Body of pancreas (tissue), 4 donors: ENCODE results near the gene WDFY1. TPM values are rescaled to one million over a fixed set of nuclear protein-coding genes. Genes with fewer than 3 reads are reported as not detected.

Experiments used
- ATAC-seq: fragments of 150-250 bp; one replicate; pipeline ENCODE4 v1.9.1; 2016
- DNase-seq, 4 donors: peaks; one replicate each; pipeline ENCODE4 v3.0.0-alpha.2; 2019
- H3K27ac ChIP-seq, 4 donors: fragments of 200-600 bp; sonication (generic); 1 replicate in 3 of 4; 2 replicates in 1 of 4; pipeline versions ENCODE4 v1.5.1 to v1.6.1; 2016 to 2019; ENCODE audit warnings: mild to moderate bottlenecking in 1 of 4, mixed read lengths in 1 of 4, moderate library complexity in 1 of 4
- H3K27me3 ChIP-seq, 2 donors: fragments of 200-600 bp; sonication (generic); one replicate each; pipeline ENCODE4 v1.6.0; 2016; ENCODE audit warnings: mild to moderate bottlenecking in 1 of 2
- H3K36me3 ChIP-seq, 2 donors: fragments of 200-600 bp; sonication (generic); replicated peaks in 1 of 2; 2 replicates each; pipeline ENCODE4 v1.5.1; 2016; ENCODE audit warnings: low read depth in 2 of 2; ENCODE audit not compliant: insufficient read depth in 1 of 2
- H3K4me1 ChIP-seq: fragments of 200-600 bp; sonication (generic); one replicate; pipeline ENCODE4 v1.6.0; 2016
- H3K4me3 ChIP-seq, 2 donors: fragments of 200-600 bp; sonication (generic); 1 replicate in 1 of 2; 2 replicates in 1 of 2; pipeline ENCODE4 v1.5.1; 2016 to 2019
- H3K9me3 ChIP-seq, 3 donors: fragments of 200-600 bp; sonication (generic); 1 replicate in 2 of 3; 2 replicates in 1 of 3; pipeline ENCODE4 v1.5.1; 2016
- POLR2A ChIP-seq, 3 donors: fragments of 450-650 bp; IDR thresholded peaks; one replicate each; pipeline ENCODE4 v1.6.1; 2016; ENCODE audit warnings: antibody characterized with exemption in 3 of 3, mild to moderate bottlenecking in 2 of 3
- WGBS, 2 donors: methylation state at CpG; one replicate each; pipeline ENCODE4 v1.1.5; 2017; 5-methylcytosine and 5-hydroxymethylcytosine counted together
- intact Hi-C: fragments of 100-400 bp; cut with DNase I; formaldehyde crosslinking; loops from one replicate; pipeline ENCODE4 v1.15.1; 2023
- total RNA-seq, 2 donors: library from RNA; depleted of rRNA; stranded (reverse); fragments of >200 nt; gene quantifications; one replicate each; pipeline ENCODE4 v1.1.0, GENCODE V29; 2016
- TF ChIP-seq, protein P1 (sequence below), 7 experiments: fragments of 450-650 bp in 4 of 7; fragments of 200-600 bp in 3 of 7; sonication (generic) in 3 of 7; IDR thresholded peaks; one replicate each; pipeline ENCODE4 v1.5.1; 2016 to 2019; ENCODE audit warnings: antibody characterized with exemption in 7 of 7

Gene WDFY1
- total RNA-seq, 2 donors from 2014 or later, result 18.9 to 71.5 TPM

DNA sequence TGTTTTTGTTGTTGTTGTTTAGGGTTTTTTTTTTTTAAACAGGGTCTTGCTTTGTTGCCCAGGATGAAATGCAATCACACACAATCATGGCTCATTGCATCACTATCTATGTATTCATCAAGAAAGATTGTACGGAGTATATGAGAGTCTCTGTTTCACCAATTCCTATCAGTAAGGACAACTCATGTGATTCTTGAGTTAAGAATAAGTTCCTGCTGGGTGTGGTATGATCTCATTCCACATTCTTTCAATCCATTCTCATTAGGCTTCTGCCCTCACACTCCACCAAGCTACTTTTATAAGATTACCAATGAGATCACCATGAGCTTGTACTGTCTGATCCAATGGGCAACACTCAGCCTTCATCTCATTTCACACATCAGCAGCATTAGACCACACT, 98.6 kb downstream of the WDFY1 start:
- H3K4me3 ChIP-seq, result no peak overlapping the region
- no peaks in the 10 kb centered on the region for H3K36me3 ChIP-seq
- WGBS, 2 donors, result 75 to 79% methylated on average over 1 of the region's 1 CpG
- no peak for TF ChIP-seq POLR2A (IDR thresholded peaks at IDR 0.05)
- TF ChIP-seq, protein P1, sequence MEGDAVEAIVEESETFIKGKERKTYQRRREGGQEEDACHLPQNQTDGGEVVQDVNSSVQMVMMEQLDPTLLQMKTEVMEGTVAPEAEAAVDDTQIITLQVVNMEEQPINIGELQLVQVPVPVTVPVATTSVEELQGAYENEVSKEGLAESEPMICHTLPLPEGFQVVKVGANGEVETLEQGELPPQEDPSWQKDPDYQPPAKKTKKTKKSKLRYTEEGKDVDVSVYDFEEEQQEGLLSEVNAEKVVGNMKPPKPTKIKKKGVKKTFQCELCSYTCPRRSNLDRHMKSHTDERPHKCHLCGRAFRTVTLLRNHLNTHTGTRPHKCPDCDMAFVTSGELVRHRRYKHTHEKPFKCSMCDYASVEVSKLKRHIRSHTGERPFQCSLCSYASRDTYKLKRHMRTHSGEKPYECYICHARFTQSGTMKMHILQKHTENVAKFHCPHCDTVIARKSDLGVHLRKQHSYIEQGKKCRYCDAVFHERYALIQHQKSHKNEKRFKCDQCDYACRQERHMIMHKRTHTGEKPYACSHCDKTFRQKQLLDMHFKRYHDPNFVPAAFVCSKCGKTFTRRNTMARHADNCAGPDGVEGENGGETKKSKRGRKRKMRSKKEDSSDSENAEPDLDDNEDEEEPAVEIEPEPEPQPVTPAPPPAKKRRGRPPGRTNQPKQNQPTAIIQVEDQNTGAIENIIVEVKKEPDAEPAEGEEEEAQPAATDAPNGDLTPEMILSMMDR (IDR thresholded peaks at IDR 0.05), result no peak
- H3K4me1 ChIP-seq, result no peaks in the 10 kb centered on the region
- intact Hi-C loops, result no loop called here
- ATAC-seq, result no peak
- H3K27ac ChIP-seq, result no peak overlapping the region
- H3K9me3 ChIP-seq, result no peaks in the 10 kb centered on the region
- no peak for DNase-seq
- H3K27me3 ChIP-seq, result no peaks in the 10 kb centered on the region

DNA sequence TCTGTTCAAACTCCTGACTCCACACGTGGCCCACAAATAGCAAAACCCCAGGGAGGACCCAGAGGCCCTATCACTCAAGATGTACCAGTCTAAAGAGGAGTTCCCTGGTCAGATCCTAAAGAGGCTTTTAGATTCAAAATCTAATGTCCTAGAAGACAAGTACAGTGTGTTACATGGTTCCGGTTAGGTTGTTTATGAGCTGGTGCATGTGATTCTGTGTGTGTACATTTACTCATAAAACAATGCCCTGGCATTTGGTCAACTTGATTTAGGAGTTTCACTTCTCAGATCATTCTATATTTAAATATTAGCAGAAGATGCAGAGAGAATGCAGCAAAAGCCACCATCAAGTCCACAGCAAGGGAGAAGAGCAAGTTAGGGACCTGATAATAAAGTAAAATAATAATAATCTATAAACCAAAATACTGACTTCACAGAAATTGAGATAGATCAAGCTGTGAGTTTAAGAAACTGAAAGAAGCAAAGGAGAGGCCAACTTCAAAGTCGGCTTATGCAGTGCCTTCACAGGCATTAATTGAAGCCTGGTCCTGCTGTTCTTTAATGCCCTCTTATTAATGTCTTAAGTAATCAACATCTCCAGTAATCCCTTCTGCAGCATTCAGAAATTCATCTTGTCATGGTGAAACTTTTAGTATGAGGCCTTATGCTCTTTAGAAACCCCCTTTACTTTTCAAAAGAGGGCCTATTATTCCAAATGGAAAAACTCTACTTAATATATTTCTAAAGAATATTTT, 103.5 kb downstream of the WDFY1 start:
- TF ChIP-seq POLR2A (IDR thresholded peaks at IDR 0.05), result no peak
- TF ChIP-seq, protein P1 (IDR thresholded peaks at IDR 0.05), result no peak
- no peak overlapping the region for H3K27ac ChIP-seq
- no peaks in the 10 kb centered on the region for H3K9me3 ChIP-seq
- intact Hi-C loops, result no loop called here
- ATAC-seq, result no peak
- H3K4me1 ChIP-seq, result peaks cover 3% of the 10 kb centered on the region
- DNase-seq, result no peak
- no peaks in the 10 kb centered on the region for H3K36me3 ChIP-seq
- 63 to 66% methylated on average over 3 of the region's 3 CpGs for WGBS, 2 donors
- no peaks in the 10 kb centered on the region for H3K27me3 ChIP-seq
- H3K4me3 ChIP-seq, result no peak overlapping the region

DNA sequence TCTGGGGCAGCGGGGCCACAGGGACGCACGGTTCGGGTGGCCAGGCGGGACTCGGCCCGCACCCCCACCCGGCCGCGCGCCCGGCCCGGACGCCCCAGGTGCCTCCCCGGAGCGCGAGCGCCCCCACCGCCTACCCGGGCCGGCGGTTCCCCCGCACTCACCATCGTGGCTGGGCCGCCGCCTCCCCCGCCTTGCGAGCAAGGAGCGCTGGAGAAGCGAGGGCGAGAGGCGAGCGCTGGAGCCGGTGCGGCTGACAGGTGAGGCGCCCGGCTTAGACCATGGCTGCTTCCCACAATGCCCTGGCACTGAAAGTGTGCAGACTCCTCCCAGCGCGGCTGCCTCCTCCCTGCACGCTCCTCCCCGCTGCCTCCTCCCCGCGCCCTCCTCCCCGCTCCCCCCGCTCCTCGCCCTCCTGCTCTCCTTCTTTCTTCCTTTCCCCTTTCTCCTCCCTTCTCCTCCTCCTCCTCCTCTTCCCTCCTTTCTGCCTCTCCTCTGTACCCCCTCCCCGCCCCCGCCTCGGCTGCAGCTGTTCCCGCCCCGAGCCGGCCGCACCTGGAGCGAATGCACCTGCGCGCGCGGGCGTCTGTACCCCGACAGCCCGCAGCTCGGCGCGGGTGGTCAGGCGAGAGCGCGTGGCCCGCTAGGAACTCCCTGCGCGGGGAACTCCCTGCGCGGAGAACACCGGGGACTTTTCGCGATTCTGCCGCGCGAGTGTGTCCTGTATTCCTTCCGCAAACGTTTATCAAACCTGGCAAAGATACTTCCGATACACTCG, 107.7 kb downstream of the WDFY1 start, which contains the start of gene AP1S3:
Gene AP1S3 (minus strand): TSS at position 296 of the 775 bp plus-strand sequence. CDS start 132 bp downstream, at position 164.
- intact Hi-C loops, result no loop called here
- no peaks in the 10 kb centered on the region for H3K27me3 ChIP-seq
- H3K36me3 ChIP-seq, result no peaks in the 10 kb centered on the region
- ATAC-seq (peak; percentile 96), DNase-seq (peak; percentile 86 to 92 (median 88))
- H3K4me1 ChIP-seq, result peaks cover 13% of the 10 kb centered on the region
- H3K27ac ChIP-seq, result peak within 1 kb of the TSS; percentile 39 to 87 (median 85)
- WGBS, 2 donors, result 1 to 2% methylated on average over 47 to 53 of the region's 82 CpGs
- TF ChIP-seq, protein P1 (IDR thresholded peaks at IDR 0.05), result peak in 2 of 7 experiments; percentile 2 to 8
- peak; percentile 28 to 70 (median 66) for TF ChIP-seq POLR2A (IDR thresholded peaks at IDR 0.05)
- peak within 1 kb of the TSS; percentile 58 to 88 for H3K4me3 ChIP-seq
- H3K9me3 ChIP-seq, result no peaks in the 10 kb centered on the region

DNA sequence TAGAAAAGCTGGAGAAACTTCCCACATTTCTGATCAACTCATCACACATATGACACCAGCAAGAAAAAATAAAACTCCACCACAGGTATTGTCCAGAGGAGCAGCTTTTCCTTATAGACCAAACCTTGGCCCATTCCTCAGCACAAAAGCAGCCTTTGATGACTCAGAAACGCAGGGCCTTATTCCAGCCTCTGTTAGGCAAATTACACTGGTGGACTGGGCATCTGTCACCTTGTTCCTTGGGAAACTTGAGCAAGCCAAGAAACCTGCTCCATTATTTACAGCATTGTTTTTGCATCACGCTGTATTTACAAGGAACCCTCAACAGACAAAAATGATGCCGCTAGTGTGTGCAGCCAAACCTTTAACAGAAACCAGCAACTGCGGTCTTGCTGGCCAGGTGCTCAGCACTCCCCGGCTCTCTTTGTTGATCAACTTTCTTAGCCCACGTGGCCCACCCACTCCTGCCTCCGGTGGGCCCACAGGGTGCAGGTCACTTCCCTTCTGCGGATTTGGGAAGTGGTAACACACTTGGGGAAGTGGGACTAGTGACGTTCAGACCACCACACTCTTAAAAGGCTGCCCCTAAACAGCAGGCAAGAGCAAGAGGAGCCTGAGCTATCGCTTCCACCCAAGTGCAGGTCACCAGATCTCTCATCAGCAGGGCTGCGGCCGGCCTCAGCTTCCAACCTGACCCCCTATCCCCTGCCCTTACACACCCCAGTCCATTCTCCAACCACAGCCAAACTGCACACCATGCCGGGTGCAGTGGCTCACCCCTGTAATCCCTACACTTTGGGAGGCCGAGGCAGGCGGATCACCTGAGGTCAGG, 109.2 kb downstream of the WDFY1 start:
- Histone ChIP-seq H3K4me1 (peaks cover 13% of the 10 kb centered on the region), H3K9me3 (no peaks in the 10 kb centered on the region), H3K27ac (no peak overlapping the region), H3K36me3 (no peaks in the 10 kb centered on the region), H3K27me3 (no peaks in the 10 kb centered on the region), H3K4me3 (no peak overlapping the region)
- 70 to 86% methylated on average over 10 to 13 of the region's 15 CpGs for WGBS, 2 donors
- TF ChIP-seq, protein P1 (IDR thresholded peaks at IDR 0.05), result no peak
- no peak for TF ChIP-seq POLR2A (IDR thresholded peaks at IDR 0.05)
- no peak for ATAC-seq
- DNase-seq, result peak in 2 of 4 donors; percentile 17 to 22
- intact Hi-C loops, result no loop called here
